ENCODE results near the gene TRPC4.

DNA sequence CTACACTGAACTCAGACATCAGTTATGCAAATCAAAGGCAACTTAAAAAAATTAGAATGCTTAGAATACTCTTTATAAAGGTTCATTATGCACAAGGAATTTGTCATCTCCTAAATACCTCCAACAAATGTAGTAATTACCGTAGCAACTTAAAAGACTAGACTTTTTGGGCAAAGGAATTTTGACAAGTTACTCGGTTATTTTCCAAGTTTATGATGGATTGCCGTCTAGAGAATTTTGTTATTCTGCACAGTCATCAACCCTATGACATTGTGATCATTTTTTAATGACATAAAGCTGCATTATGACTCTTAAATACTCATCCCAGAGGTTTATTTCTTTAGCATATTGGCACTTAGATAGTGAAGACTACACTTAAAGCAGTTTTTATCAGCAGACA, 71.9 kb downstream of the TRPC4 start:
- TF ChIP-seq, protein P1, sequence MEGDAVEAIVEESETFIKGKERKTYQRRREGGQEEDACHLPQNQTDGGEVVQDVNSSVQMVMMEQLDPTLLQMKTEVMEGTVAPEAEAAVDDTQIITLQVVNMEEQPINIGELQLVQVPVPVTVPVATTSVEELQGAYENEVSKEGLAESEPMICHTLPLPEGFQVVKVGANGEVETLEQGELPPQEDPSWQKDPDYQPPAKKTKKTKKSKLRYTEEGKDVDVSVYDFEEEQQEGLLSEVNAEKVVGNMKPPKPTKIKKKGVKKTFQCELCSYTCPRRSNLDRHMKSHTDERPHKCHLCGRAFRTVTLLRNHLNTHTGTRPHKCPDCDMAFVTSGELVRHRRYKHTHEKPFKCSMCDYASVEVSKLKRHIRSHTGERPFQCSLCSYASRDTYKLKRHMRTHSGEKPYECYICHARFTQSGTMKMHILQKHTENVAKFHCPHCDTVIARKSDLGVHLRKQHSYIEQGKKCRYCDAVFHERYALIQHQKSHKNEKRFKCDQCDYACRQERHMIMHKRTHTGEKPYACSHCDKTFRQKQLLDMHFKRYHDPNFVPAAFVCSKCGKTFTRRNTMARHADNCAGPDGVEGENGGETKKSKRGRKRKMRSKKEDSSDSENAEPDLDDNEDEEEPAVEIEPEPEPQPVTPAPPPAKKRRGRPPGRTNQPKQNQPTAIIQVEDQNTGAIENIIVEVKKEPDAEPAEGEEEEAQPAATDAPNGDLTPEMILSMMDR (conservative IDR thresholded peaks at IDR 0.05; ENCODE audit: low read length) = no peak
- no peak for TF ChIP-seq EZH2phosphoT487 (IDR thresholded peaks at IDR 0.05; ENCODE audit: borderline replicate concordance, low read depth, low read length)

All from OCI-LY7 (cell line).